Activated CD8-positive, alpha-beta memory T cell treated with anti-CD3 and anti-CD28 coated beads for 48 hours (primary cell): ENCODE measurements around the gene UNC119B.
A peak's percentile ranks its signal among the peaks of the same experiment; 100 is the strongest.
"Not testable (repeated sequence)": the region's sequence is repeated elsewhere in the genome, so short reads cannot be mapped to it uniquely, and the experiment has no call there.

ENCODE experiments used
- DNase-seq, 3 experiments: peaks; one replicate each; pipeline ENCODE4 v3.0.0-alpha.2; 2020; ENCODE audit warnings: low read depth in 2 of 3, low spot score in 2 of 3

Gene UNC119B

DNA sequence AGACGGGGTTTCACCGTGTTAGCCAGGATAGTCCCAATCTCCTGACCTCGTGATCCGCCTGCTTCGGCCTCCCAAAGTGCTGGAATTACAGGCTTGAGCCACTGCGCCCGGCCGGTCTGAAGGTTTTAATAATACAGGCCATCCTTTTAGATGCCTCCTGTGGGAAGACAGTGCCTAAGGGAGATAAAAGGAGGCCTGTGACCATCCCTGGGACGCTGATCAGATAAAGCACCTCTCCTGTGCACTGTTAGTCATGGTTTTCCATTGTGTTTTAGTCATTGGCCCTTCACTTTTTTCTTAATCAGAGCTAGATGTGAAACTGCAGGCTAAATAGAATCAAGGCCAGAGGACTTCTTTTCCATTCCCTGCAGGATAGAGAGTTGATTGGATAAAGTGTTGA, 7.8 kb downstream of the UNC119B start:
- no peak for DNase-seq

DNA sequence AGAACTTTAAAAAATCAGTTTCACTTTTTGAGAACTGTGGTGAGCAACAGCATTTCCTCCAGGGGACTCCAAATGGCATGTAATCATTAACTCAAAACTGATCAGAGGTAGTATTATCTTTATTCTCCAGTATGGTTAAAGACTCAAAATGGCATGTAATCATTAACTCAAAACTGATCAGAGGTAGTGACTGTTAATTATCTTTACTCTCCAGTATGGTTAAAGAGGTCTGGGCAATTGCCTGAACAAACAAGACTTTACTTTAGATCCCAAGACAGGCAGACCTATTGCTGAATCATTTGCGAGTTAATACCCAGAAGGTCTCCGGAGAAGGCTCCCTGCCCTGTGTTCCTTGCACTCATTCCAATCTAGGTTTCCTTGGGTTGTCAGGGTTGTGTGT, 8.8 kb downstream of the UNC119B start:
- no peak for DNase-seq

DNA sequence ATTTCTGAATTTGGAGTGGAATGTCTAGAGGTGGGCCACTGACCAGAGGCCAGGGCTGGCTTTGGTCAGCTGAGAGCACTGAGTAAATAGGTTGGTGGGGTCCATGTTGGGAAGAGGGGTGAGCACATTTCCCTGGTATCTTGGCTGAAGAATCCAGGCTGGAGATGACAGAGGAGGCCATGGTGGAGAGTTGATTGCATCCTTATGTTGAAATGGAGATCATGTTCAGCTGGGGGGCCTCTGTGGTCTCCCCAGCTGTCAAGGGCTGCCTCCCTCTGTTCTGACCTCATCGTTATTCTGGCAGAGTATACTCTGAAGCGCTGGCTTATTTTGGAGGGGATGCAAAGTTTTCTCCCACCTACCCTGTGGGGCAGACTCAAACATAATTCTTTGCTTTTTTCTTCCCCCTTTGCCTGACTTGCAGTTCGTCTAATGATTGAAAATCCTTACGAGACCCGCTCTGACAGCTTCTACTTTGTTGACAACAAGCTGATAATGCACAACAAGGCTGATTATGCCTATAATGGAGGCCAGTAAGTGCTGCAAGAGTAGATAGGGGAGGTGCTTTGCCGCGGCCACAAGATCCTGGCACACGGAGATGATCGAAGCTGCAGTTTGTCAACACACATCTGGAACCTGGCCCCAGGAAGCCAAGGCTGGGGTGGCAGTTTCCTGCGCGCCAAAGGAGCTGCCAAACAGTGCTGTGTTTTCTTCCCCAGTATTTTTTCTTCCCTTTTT, 9.4 kb downstream of the UNC119B start:
- no peak for DNase-seq

DNA sequence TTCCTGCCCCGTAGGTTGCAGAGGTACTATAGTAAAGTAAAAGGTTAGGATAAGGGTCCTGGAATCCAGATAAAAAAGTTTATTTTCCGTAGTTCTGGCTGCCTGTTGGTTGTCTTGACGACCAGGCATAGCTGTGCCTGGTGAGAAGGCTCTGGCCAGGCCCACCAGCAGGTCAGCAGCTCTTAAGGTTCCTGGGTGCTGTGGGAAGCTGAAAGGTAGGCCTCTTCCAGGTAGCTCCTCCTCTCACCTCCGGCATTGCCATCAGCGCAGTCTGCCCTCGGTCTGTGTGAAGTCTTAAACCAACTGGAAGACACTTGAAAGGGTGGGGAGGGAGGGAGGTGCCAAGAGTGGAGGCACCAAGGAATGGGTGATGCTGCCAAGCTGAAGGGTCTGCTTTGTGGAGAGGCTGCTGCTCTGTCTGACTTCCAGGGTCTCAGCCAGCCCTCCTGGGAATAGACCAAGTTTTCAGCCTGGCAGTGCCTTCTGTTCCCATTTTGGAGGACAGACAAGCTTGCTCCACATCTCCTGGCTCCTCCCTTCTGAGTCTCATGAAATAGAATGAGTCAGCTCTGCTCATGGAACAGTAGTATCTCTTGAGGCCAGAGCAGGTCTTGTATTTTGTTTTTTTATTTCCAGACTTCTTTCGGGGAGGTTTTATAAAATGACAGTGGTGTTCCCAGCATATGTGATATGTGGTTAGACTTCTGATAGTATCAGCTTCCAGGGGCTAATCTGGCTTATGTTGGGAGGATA, 10.2 kb downstream of the UNC119B start:
- no peak for DNase-seq

DNA sequence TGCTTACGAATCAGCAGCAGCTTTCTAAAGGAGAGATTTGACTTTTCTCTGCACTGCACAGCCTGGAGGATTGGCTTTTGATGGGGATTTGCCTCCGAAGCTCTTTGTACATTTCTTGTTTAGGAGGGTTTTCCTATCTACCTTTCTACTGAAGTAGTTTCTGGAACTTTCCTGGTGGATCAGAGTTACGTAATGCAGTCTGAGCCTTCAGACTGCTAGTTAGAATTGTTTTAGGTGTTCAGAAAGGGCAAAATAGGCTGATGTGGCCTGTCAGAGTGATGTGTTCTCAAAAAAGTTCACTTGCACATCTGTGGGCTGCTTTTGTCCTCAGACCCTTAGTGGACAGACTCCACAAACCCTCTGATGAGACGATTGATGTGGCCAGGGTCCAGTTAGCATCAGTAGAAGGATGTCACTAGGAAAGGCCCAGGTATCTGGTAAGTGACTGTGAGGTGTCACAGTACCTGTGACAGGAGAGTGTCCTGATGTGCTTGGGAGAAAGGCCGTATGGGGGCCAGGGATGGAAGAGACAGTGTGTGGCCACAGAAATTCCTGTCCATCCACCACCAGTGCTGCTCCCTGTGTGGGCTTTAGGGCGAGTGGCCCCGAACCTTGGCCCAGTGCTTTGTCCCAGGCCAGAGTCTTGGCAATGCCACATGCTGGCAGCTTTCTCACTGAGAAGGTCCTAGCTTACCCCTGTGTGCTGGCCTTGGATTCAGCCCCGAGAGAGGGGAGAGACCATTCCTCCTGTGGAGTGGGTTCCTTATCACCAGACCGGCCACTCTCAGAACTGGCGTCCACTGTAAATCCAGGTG, 10.9 kb downstream of the UNC119B start:
- DNase-seq, result no peak

DNA sequence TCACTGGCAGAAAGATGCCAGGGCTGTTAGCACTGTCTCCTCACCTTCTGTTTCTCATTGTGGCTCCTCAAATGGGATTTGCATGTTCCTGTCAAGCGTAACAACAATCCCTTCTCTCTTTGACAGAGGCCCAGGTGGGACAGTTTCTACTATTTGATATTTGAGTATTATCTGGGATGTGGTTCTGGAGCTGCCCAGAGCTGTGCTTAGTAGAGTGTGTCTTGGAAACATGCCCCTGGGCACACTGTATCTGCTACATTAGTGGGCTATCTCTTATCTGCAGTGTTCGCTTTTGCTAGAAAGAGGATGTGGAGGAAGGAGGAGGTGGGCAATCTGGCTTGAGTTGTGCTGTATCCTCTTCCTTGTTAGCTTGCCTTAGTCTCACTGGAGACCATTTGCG, 11.6 kb downstream of the UNC119B start:
- DNase-seq, result no peak

DNA sequence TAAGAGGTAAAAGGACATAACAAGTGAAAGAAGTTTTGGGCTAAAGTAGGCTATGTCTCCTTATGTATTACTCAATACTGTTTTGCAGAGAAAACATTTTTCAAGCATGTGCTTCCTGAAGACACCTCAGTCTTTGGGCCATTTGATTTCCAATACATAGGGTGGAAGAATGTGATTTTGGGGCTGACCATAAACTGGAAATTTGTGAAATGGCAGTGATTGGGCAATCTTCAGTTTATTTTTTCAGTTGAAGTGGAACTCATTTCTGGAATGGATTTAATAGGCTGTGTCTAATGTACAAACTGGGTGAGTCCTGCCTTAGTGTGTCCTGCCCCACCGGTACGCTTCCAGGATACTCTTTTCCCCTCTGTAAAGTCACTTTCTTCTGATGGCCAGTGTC, 12.5 kb downstream of the UNC119B start:
- no peak for DNase-seq

DNA sequence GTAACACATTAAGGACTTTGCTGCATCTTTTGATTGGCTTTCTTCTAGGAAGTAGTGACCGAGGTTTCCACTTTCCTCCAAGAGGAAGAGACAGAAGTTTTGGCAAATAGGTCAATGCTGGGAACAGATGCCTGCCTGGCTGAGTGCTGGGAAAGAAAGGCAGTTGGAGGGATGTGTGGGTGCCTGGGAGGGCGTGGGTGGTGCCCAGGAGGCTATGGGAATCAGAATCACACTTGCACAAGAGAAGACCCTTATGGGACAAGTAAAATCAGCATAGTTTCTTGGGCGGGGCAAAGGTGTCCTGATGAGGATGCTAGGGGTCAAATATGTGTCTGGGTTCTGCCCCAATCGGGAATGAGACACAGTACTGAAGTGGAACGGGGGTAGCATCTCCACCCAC, 14.5 kb downstream of the UNC119B start:
- no peak for DNase-seq

DNA sequence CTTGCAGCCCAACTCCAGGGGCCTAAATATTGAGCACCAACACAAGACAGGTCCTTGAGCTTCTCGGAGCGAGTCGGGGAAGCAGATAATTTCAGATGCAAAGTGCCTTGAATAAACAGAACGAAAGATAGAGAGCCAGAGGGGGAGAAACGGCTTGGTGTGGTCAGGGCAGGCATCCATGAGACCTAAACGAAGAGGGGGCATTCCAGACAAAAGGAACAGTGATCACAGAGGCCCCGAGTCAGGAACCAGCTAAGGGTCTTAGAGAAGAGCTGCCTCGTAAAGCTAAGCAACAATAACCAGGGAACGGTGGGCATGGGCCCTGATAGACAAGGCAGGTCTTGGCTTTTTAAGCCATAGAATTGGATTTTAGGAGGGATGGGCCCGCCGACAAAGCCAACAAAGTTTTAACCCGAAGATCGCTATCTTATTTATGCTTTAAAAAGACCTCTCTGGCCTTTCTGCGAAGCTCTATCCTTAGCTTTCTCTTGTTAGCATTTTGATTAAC, 14.9 kb downstream of the UNC119B start:
- DNase-seq, result no peak

DNA sequence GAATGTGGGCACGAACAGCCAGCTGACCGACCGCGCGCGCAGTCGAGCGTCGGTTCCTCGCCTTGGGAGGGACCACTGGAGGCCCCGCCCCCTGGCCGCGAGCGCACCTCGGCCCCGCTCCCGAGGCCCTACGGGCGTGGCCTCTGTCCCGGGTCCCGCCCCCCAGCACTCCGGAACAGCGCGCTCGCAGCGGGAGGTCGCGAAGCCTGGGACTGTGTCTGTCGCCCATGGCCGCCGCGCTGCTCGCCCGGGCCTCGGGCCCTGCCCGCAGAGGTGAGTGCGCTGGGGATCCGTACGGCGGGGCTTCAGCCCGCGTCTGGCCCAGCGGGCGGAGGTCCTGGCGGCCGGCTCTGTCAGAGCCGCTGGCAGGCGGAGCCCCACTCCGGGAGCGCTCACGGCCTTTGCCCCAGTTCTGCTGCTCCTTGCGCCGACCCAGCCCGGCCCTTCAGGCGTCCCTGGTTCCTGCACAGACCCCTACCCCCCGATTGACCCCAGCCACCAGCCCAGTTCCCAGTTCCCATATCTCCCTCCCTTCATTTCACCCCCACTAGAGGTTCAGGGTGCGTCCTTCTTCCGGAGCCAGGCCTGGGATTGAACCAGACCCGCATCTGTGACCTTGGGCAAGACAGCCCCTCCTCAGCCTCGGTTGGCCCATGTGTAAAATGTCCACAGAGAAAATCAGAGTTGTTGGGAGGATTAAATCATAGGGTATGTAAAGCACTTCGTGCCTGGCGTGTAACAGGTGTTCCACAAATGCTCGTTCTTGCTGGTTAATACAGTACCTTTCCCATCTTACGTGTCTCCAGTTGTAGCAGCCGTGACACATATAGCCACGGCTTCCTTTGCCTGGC, 15.6 kb downstream of the UNC119B start, which contains the start of gene ACADS:
Gene ACADS, plus strand, starts transcription at position 168 of the 851 bp plus-strand sequence. Its CDS starts 60 bp downstream, at position 228.
- peak; percentile 72 to 78 (median 73) for DNase-seq

DNA sequence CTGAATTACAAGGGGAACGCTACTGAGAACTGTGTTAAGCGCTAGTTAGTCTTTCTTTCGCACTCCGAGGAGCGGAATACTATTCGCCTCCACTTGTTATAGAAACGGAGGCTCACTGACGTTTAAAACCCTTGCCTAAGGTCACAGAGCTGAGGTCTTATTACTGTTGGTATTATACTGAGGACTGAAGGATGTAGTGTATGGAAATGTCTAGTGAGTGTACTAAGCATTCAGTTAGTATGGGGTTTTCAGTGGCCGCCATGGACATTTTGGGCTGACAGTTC, 16.2 kb downstream of the UNC119B start:
- no peak for DNase-seq

DNA sequence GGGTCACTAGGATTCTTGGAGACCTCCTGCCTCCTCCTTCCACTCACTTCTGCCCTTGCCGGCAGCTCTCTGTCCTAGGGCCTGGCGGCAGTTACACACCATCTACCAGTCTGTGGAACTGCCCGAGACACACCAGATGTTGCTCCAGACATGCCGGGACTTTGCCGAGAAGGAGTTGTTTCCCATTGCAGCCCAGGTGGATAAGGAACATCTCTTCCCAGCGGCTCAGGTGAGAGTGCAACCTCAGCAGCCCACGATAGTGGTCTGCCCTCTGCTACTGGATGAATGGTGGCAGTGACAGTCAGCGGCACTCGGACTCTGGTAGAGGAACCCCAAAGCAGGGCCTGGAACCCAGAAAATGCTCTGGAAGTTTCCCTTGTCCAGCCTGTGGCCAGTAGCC, 16.7 kb downstream of the UNC119B start:
- DNase-seq, result no peak

DNA sequence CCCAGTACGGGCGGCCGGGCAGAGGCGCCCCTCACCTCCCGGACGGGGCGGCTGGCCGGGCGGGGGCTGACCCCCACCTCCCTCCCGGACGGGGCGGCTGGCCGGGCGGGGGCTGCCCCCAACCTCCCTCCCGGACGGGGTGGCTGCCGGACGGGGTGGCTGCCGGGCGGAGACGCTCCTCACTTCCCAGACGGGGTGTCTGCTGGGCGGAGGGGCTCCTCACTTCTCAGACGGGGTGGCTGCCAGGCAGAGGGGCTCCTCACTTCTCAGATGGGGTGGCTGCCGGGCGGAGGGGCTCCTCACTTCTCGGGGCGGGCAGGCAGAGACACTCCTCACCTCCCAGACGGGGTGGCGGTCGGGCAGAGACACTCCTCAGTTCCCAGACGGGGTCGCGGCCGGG, 21.9 kb downstream of the UNC119B start:
- DNase-seq, result not testable (repeated sequence)

DNA sequence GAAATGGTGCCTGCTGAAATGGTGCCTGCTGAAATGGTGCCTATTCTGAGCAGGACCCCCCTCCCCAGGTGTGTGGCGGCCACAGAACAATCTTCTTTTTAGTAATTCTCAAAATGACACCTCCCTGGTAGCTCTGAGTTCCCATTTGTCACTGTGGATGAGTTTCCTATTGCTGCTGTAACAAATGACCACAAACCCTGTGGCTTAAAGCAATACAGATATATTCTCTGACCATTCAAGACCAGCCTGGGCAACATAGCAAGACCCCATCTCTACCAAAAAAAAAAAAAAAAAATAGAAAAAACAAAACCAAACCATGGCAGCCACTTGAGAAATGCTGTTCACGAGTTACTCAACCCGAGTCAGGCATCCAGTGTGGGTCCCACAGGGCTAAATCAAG, 23.3 kb downstream of the UNC119B start:
- no peak for DNase-seq

DNA sequence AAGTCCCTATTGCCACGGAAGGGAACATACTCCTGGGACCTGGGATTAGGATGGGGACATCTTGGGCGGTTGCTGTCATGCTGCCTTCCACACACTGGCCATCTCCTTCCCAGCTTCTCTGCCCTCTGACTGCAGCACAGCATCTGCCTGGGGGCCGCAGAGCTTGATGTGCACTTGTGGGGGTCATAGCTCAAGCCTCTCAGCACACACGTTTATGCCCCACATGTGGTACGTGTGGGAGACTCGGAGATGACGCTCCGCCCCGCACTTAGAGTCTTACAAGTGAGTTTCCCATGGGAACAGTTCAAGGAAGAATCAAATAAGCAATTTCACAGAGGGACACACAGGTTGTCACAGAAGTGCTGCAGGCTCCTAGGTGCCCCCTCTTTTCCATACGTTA, 24.0 kb downstream of the UNC119B start:
- DNase-seq, result no peak

DNA sequence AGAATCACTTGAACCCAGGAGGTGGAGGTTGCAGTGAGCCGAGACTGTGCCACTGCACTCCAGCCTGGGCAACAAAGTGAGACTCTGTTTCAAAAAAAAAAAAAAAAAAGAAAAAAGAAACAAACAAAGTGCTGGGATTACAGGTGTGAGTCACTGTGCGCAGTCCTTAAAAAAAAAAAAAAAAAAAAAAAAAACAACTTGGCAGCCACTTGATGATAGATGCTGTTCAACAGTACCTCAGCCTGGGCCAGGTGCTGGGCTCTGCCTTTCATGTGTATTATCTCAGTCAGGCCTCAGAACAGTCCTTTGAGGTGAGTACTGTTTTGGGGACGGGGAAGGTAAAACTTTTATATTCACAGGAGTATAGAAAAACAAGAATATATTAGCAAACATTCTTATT, 24.9 kb downstream of the UNC119B start:
- no peak for DNase-seq

DNA sequence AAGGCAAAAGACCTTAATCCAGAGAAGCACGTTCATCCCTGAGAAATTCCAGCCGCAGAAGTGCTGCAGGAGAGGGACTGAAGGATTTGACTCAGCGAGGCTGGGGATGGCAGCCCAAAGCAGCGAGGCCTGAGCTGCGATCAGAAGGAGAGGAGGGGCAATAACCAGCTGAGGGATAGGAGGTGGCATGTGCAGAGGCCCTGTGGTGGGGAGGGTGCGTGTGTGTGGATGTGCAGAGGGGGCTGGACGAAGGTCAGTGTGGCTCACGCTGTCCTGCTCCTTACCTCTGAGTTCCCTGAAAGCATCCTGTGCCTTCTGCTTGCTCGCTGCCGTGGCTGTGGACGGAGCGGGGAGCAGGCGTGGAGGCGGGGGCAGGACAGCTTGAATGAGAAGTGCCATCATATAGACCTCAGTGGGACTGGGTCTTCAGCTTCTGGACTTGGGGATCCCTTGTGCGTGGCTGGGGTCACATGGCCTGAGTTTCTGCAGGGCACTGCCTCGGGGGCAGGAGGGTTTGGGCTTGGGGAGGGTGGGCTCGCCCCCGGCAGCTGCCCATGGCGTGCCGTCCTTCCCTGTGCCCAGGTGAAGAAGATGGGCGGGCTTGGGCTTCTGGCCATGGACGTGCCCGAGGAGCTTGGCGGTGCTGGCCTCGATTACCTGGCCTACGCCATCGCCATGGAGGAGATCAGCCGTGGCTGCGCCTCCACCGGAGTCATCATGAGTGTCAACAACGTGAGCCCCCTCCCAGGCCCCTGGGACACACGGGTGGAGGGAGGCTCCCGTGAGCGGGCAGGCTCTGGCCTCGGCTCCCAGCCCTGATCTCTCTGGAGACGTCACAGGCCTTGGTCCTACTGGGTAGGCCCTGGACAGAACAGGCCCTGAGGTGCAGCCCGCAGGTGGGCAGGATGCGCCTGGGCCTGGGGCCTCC, 26.4 kb downstream of the UNC119B start:
- DNase-seq, result no peak

DNA sequence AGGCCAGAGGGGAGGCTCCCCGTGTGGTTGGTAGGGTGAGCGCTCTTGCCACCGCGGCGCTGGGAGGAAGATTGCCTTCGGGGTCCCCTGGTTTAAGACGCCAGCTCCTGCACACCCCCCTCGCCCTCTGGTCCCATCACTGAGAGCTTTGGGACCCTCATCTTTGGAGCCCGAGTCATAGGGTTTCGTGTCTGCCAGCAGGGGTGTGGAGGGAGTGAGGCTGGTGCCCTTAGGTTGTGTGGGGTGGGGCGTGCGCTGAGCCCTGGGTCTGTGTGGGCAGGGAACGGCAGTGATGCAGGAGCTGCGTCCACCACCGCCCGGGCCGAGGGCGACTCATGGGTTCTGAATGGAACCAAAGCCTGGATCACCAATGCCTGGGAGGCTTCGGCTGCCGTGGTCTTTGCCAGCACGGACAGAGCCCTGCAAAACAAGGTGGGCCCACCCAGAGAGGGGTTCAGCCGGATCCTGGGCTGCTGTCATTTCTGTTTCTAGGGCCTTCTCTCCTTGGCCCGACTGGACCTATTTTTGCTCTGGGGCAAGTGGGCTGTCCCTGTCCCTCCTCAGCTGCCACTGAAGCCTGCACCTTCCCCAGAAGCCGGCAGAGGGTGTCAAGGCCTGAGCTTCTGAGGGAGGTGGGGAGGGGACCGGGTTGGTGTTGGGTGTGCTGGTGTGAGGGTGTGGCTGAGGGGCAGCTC, 27.4 kb downstream of the UNC119B start:
- no peak for DNase-seq
